Epithelial cell of proximal tubule (primary cell): Measurements from ENCODE around the gene MAZ. TPM values are rescaled to one million over a fixed set of nuclear protein-coding genes. Genes with fewer than 3 reads are reported as not detected.

Experiments
- DNase-seq: peaks from one replicate; pipeline ENCODE4 v3.0.0-alpha.2; 2011; ENCODE audit warnings: low read depth
- H3K4me3 ChIP-seq: 2 replicates; pipeline ENCODE4 v1.5.1; 2011; ENCODE audit warnings: low read depth, mild to moderate bottlenecking, low read length
- CTCF ChIP-seq: conservative IDR thresholded peaks from 2 replicates; pipeline ENCODE4 v1.5.1; 2012; ENCODE audit warnings: low read depth, mild to moderate bottlenecking, low read length
- total RNA-seq: library from RNA; depleted of rRNA; stranded (reverse); fragments of >200 nt; gene quantifications from 2 replicates; pipeline ENCODE4 v1.2.3, GENCODE V29; 2015

The MAZ gene
- total RNA-seq, 1 donor from 2014 or later, result 174 TPM

DNA sequence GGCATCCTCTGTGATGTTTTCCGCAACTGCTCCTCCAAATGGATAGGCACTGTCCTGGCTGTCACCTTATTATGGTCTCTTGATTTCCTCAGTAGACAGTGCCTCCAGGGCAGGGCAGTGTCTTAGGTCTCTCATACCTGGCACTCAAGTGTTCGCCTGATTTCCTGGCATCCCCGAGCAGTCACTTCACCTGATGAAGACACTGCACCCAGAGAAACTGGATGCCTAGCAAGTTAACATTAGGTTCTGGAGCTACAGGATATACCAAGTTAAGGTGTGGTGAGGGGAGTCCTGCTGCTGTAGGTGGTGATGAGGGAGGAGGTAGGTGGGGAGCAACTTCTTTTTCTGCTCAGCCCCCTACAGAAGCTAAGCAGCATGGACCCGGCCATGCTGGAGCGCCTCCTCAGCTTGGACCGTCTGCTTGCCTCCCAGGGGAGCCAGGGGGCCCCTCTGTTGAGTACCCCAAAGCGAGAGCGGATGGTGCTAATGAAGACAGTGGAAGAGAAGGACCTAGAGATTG lies 3.9 kb upstream of the MAZ start:
- H3K4me3 ChIP-seq, result no peak overlapping the region
- DNase-seq, result no peak
- no peak for TF ChIP-seq CTCF

DNA sequence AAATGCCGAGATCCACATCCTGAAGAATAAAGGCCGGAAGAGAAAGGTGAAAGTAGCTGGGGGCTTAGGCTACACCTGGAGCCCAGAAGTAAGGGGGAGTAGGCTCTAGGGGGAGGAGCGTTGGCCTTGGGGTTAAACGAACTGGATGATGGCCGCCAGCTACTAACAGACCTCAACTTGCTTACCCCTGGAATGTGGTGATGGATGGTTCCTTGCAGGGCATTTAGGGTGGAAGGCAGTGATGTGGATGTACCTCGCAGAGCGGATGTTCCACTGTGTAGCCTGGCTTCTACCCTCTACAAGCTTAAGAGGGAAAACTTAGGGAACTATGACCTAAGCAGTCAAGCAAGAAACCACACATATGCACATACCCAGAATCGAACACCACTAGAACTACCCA lies 2.3 kb upstream of the MAZ start:
- no peak for DNase-seq
- no peak for TF ChIP-seq CTCF

GRCh38 chr16:29804455-29805231 lies 1.7 kb upstream of the MAZ start:
- no peak for TF ChIP-seq CTCF
- peak overlapping the region; percentile 81 for H3K4me3 ChIP-seq
- DNase-seq, result no peak

More for the DNA sequence above, 2.3 kb upstream of the MAZ start:
- H3K4me3 ChIP-seq, result peak overlapping the region; percentile 81

- no peak for DNase-seq
- TF ChIP-seq CTCF, result no peak
- peak overlapping the region; percentile 81 for H3K4me3 ChIP-seq
Measured at GRCh38 chr16:29805232-29806098, 864 bp upstream of the MAZ start.

- no peak for TF ChIP-seq CTCF
- H3K4me3 ChIP-seq, result peak overlapping the region; percentile 70
- no peak for DNase-seq
Measured at GRCh38 chr16:29806641-29807425, 504 bp downstream of the MAZ start.

- no peak for DNase-seq
Measured at GRCh38 chr16:29807426-29808218, 1.3 kb downstream of the MAZ start.

More at GRCh38 chr16:29807426-29808218, 1.3 kb downstream of the MAZ start:
- peak overlapping the region; percentile 53 for H3K4me3 ChIP-seq
- TF ChIP-seq CTCF, result peak; percentile 47
